ENCODE data around the gene IMMT.

- TF ChIP-seq CTCF (IDR thresholded peaks at IDR 0.05) = no peak
- TF ChIP-seq EZH2 (IDR thresholded peaks at IDR 0.05; ENCODE audit: borderline replicate concordance, insufficient read depth, low read depth, low read length, poor library complexity, severe bottlenecking) = no peak
Measured at GRCh38 chr2:86189782-86190416, 5.4 kb downstream of the IMMT start.

All from B cell (primary cell).